GM18505 (cell line): Measurements from ENCODE around the gene IPPK.

Experiments
- ATAC-seq: cut with Tn5 transposase; IDR thresholded peaks from one replicate; pipeline ENCODE4 v1.9.1; 2021; ENCODE audit not compliant: unreplicated experiment
- POLR2A ChIP-seq: IDR thresholded peaks from 4 replicates; pipeline ENCODE4 v1.6.1; 2011; ENCODE audit warnings: borderline replicate concordance; ENCODE audit not compliant: insufficient read depth, insufficient read length; ENCODE audit errors: extremely low read depth

IPPK gene, protein sequence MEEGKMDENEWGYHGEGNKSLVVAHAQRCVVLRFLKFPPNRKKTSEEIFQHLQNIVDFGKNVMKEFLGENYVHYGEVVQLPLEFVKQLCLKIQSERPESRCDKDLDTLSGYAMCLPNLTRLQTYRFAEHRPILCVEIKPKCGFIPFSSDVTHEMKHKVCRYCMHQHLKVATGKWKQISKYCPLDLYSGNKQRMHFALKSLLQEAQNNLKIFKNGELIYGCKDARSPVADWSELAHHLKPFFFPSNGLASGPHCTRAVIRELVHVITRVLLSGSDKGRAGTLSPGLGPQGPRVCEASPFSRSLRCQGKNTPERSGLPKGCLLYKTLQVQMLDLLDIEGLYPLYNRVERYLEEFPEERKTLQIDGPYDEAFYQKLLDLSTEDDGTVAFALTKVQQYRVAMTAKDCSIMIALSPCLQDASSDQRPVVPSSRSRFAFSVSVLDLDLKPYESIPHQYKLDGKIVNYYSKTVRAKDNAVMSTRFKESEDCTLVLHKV

DNA sequence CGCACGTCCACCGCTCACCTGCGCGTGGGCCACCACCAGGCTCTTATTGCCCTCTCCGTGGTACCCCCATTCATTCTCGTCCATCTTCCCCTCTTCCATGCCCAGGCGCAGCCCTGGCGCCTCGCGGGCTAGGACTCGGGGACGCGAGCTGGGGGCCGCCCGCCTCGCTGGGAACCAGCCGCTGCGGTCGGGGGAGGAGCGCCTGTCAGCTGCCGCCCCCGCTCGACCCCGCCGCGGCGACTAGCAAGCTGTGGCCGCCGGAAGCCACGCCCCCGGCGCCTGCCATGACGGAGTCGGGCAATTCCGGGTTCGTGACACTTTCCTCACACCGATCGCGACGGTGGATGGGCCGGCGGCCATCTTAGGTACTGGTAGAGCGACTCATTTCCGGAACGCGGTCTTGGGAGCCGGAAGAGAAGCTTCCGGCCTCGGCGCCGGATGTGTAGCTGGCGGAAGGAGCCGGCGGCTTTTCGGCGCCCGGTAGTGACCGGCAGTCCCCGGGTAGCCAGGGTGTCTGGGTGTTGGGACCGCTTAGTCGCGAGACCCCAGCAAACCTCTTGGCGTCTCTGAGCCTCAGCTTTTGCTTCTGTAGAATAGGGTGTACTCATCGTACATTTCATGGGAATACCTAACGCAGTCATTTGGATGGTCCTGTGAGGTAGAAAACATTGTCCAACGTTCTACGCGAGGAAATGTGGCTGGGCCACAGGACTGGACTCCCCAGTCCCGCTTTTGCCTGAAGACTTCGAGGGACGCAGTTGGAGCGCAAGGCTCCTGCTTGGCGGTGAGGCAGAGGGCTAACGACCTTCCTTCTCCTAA, at the start of gene IPPK:
TSS of gene IPPK (minus strand) at position 242 of the 819 bp plus-strand sequence. CDS start at position 99, 143 bp downstream.
- peak; percentile 96 for TF ChIP-seq POLR2A
- peak; percentile 94 for ATAC-seq

DNA sequence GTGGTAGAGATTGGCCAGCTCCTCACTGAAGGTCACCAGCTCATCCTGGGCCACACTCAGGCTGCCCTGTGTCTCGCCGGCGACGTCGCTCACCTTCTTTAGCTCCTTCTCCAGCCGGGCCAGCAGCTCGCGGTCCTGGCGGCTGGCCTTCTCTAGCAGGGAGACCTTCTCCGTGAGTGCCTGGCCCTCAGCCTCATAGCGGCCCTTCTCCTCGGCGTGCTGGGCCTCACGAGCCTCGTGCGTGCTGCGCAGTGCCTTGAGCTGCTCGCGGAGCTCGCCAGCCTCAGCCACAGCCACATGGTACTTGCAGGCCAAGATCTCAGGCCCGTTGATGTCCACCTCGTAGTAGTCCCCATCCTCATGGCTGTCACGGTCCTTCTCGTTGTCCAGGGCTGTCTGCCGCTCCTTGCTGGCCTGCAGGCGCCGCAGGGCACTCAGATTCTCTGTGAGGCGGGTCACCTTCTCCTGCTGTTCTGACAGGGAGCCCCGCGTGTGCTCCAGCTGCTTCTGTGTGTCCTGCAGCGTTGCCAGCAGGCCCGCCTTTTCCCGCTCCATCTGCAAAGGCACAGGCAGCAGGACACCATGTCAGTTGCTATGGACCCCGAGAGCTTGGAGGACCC, 49.2 kb upstream of the IPPK start:
- ATAC-seq = no peak
- no peak for TF ChIP-seq POLR2A

DNA sequence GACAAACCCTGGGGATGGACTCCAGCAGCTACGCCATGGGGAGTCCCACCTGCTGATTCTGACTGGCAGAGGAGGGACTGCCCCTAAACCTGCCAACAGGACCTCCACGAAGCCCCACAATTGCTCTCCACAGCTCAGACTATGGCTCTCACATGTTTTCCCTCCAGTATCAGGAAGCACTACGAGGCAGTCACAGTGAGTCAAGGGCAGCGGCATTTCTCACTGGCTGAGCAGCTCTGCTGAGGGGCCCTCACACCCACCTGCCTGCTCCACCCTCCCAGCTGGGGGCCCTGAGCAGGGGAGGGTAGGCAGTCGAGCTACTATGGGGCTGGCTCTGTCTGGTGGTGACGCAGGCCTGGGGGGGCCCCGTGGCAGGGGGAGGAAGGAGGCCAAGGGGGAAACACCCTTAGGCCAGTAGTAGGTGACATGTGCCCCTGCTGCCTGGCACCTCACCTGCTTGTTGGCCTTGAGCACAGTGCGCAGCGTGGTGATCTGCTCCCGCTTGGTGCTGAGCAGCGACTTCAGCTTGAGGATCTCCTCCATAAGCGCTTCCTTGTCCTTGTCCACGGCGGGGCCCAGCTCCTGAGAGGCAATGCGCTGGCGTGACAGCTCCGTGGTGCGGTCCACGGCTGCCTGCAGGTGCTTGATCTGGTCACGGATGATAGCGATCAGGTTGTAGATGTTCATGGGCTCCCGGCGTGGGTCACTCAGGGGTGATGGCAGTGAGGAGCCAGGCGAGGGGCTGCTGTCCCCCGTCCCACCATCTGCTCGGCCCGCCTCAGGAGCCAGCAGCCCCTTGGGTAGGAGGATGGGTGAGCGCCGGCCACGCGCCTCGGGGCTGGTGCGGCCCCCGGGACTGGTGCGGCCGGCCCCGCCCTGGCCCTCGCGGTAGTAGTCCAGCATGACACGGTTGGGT, 48.4 kb upstream of the IPPK start:
- no peak for TF ChIP-seq POLR2A
- no peak for ATAC-seq

DNA sequence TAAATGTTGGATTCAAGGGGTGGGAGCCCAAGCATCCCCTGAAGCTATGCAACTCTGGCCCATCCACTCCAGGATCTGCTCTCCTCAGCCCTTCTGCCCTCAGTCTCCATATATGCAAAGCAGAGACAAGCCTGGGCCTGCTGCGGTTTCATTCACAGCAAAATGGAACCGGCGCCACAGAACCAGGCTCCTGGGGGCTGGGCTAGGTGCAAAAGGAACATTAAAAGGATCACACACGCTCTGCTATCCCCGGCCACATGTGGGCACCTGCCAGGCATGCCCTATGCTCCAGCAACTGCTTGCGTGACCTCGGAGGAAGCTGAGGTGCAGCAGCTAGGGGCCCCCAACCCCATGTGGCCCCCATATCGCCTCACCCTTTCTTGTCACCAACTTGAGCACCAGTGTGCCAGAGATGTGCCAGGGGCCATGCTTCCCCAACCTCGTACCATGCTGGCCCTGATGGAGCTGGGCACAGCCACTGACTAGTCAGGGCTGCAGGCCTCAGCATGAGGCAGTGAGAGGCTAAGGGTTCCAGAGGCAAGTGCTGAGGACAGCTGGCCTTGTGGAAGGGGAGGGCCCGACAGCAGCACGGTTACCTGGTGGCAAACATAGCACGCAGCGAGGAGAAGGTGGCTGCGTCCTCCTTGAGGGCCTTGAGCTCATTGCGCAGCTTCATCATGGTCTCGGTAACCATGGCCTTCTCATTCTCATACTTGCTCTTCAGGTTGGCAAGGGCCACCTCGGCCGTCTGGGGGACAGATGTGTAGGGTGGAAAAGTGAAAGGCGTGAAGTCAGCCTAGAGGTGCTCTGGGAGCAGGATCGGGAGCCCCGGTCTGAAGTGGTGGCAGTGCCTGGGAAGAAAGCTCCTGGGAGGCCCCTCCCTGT, 47.5 kb upstream of the IPPK start:
- TF ChIP-seq POLR2A = no peak
- no peak for ATAC-seq

DNA sequence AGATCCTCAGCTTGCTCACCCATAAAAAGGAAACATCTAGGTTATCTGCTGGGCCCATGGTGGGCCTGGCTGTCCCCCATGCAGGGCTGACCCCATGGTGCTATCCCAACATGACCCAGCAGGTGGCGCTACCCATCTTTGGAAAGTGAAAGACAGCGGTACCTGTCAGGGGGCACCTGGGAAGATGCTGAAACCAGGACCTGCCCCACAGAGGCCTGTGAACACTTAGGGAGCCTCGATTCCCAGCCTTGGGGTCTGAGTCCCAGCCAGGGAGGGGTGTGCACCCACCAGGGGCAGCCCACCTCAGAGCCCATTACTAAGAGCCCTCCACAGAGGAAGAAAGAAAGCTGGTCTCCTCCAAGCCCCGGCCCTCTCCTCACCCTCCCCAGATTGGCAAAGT, 46.6 kb upstream of the IPPK start:
- no peak for ATAC-seq
- no peak for TF ChIP-seq POLR2A

DNA sequence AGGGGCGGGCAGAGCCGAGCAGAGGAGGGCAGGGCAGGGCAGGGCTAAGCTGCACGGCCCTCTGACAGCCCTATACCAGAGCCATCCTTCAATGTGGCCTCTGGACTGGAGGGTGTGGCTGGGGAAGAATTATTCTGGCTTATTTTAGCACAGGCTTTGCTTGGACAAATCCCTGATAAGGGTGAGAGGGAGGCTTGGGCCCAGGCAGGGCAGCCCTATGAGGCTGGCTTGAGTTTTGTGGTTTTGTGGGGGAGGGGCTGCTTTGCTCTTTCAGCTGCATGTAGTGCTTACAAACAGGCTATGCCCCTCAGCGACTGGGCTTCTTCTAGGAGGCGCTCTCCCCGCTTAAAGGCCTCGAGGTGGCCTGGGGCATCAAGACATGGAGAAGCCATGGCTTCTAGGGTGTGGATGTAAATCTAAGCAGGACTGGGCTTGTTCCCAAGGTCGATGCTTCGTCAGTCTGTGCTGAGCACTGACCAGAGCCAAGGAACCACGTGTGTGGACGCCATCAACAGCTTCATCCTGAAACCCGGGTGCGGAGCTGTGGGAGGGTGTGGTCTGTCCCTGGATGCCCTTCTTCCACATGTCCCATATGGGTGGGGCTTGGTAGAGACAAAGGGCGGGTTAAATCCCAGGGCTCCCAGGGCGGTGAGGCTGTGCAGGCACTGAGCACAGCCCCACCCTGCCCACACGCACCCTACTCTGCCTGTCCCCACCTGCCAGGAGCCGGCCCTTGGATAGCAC, 45.7 kb upstream of the IPPK start:
- no peak for ATAC-seq
- no peak for TF ChIP-seq POLR2A

DNA sequence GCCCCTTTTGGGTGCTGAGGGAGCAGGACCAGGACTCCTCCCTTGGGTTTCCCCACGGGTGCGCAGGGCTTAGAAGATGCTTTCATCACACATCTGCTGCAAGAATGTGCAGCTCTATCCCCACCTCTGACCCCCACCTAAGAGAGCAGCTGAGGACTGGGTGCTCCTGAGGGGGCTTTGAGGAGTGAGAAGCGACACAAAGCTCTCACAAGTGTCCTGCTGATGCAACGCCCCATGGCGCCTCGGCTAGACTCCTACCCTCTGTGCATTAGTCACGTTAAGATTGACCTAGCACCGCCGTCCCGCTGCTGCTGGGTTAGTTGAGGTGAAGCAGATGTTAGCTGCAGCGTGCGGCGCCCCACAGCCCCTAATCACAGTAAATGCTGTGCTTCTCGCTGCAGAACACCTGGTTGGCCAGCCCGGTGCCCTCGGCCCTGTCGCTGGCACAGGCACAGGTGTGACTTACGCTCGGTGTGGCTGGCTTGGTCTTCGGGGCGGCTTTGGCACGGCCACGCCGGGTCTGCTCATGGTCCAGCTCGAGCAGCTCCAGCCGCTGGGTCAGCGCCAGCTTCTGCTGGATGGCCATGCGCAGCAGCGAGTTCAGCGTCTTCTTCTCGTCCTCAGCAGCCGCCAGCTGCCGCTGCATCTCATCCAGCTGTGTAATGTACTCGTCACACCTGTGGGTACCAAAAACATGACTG, 45.0 kb upstream of the IPPK start:
- no peak for ATAC-seq
- no peak for TF ChIP-seq POLR2A

DNA sequence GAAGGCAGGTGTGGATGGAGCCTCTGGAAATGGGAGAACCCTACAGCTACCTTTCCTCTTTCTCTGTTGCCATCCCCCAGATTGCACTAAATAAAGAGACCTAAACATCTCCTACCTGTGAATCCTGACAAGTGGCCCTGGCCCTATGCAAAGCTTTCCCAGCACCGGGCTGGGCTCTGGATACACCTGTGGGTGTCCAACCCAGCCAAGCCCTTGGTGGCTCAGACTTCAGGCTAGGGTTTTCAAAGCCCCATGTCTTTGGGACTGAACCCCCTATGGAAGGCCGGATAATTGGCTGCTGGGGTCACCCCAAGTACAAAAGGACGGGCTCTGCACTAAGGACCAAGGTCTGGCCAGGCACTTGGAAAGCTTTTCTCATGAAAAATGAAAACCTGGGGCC, 44.1 kb upstream of the IPPK start:
- no peak for ATAC-seq
- no peak for TF ChIP-seq POLR2A

DNA sequence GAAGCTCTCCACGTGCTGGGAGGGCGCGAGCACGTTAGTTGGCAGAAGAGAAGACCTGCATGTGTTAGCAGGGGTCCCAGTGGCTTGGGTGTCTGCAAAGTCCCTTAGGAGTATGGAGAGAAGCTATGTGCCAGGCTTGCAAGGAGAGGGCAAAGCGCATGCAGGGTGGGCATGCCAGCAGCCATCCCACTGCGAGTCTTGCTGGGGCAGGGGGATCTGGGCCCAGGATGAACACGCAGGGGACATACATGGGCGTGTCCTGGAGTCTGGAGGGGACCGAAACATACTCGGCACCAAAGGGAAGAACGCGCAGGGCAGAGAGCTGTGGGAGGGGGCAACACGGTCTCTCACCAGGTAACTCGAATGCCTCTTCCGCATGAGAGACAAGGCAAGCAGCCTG, 43.6 kb upstream of the IPPK start:
- no peak for TF ChIP-seq POLR2A

DNA sequence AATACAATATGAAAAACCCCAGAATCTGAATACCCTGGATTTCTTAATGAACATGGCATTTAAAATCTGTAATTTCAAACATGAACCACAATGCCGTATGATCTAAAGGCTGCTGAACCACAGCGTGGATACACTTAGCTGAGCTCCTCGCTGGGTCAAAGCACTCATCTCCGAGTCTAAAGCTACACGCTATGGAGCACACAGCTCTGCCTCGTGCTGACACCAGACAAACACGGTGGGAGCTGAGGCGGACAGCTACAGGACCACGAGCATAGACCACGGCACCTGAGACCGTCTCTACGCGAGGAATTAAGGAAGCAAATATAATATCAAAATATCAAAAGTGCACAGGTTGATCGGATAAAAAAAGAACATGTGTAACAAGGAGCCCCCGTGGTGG, 42.8 kb upstream of the IPPK start:
- ATAC-seq = no peak

More for the DNA sequence above, 43.6 kb upstream of the IPPK start:
- ATAC-seq = no peak

More for the DNA sequence above, 42.8 kb upstream of the IPPK start:
- TF ChIP-seq POLR2A = no peak
